ENCODE data around the gene AP3S2.

The AP3S2 gene

DNA sequence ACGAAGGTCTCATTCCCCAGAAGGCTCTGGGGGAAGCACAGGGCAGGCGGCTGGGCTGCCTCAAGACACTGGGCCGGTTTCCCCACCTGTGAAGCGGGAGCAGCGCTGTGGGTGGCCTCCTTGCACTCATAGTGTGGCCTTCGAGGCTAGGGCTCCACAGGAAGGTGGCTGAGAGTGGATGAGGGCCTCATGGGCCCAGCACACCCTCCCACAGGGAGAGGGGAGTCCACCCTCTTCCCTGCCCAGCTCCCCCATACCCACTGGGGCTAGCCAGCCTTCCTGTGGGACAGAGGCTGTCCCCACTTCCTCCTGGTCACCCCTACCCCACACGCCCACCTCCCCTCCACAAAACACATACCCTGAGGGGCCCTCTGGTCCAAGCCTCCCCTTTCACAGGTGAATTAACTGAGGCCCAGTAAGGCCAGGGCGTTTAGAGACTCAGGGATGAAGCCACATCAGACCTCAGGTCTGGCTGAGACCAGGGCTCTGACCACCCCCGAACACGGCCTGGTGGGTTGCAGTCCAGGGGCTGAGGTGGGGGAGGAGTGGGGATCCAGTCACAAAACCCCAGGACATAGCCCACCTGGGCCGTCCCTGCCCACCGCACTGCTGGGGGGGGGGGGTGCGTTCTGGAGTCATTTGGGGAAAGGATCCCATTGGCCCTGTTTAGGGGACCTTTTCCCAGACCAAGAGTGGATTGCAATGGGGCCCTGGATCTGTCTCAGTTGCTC, 80.2 kb downstream of the AP3S2 start:
- no peak overlapping the region for H3K4me3 ChIP-seq (ENCODE audit: low read length)

GRCh38 chr15:89812847-89813320, 80.9 kb downstream of the AP3S2 start:
- no peak for TF ChIP-seq ZNF274 (IDR thresholded peaks at IDR 0.05; ENCODE audit: low read depth, low read length)
- no peak overlapping the region for H3K4me3 ChIP-seq (ENCODE audit: low read length)

More for the DNA sequence above, 80.2 kb downstream of the AP3S2 start:
- no peak for TF ChIP-seq ZNF274 (IDR thresholded peaks at IDR 0.05; ENCODE audit: low read depth, low read length)

GRCh38 chr15:89812011-89812846, 81.6 kb downstream of the AP3S2 start:
- no peak overlapping the region for H3K4me3 ChIP-seq (ENCODE audit: low read length)
- TF ChIP-seq ZNF274 (IDR thresholded peaks at IDR 0.05; ENCODE audit: low read depth, low read length), result no peak

GRCh38 chr15:89810837-89811236, 83.0 kb downstream of the AP3S2 start:
- TF ChIP-seq ZNF274 (IDR thresholded peaks at IDR 0.05; ENCODE audit: low read depth, low read length), result no peak
- H3K4me3 ChIP-seq (ENCODE audit: low read length), result no peak overlapping the region

DNA sequence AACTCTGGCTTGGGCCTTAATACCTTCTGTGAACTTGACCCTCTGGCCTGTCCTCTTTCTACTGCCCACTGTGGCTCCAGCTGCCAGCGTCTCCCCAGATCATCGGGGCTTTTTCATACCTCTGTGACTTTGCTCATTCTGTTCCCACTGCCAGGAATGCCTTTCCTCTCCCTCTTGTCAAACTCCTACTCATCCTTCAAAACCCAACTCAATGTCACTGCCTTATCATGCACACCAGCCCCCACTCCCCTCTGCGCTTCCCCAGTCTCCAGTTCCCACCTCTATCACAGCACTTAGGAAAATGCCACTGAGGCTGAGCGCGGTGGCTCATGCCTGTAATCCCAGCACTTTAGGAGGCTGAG, 84.0 kb downstream of the AP3S2 start:
- no peak overlapping the region for H3K4me3 ChIP-seq (ENCODE audit: low read length)
- no peak for TF ChIP-seq ZNF274 (IDR thresholded peaks at IDR 0.05; ENCODE audit: low read depth, low read length)

DNA sequence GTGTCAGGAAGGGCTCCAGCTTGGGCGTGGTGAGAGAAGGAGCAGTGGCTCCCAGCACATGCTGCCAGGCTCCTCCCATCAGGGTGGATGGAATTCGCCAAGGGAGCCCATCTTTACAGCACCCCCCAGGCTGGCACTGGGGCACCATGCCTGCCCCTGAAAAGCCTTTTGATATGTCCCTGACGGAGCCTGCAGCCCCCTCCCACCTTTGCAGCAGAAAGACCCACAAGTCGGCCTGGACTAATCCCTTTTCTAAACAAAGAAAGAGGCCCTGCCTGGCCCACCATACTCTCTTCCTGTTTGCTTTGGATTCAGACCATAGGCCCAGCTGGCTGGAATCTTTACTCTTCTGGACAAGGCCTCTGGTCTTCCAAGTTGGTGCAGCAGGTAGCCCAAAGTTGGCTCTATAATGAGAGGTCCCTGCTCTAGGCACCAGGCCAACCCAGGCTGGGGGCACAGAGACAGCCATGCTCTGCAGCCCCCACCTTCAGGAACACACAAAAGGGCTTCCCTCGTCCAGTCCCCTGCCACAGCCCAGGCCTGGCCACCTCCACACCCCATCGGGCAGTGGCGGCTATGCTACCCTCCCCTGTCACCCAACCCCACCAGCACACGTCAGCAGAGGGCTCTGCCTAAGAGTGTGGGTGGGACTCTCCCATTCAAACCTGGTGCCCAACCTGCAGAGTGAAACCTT, 84.6 kb downstream of the AP3S2 start:
- TF ChIP-seq ZNF274 (IDR thresholded peaks at IDR 0.05; ENCODE audit: low read depth, low read length), result no peak
- H3K4me3 ChIP-seq (ENCODE audit: low read length), result no peak overlapping the region

DNA sequence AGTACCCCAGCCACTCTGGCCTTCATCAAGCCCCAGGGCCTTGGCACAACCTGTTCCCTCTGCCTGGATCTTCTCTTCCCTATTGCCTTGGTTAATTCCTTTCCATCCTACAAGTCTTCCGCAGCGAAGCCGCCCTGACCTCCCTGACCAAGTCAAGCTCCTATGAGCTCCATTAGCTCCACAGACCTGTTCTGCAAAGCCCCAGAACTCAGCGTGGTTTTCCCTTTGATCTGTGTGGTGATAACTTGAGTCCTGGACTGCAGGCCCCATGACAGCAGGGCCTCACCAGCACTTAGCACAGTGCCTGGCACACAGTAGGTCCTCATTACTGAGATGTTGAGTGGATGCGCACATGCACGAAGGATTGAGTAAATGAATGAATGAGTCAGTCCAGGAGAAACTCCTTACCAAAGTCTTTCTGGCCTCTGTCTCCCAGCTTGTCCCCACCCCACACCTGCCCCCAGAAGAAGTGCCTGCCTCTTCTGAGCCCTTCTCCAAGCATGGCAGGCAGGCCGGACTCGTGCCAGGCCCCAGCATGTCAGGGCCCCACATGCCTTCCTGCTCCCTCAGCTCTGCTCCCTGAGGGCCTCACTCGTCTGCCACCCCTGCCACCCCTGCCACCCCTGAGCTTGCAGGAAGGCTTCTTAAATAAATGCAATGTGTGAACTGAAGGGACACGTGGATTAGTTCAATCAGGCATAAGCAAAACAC, 85.5 kb downstream of the AP3S2 start:
- no peak overlapping the region for H3K4me3 ChIP-seq (ENCODE audit: low read length)
- no peak for TF ChIP-seq ZNF274 (IDR thresholded peaks at IDR 0.05; ENCODE audit: low read depth, low read length)

- H3K4me3 ChIP-seq (ENCODE audit: low read length), result no peak overlapping the region
- no peak for TF ChIP-seq ZNF274 (IDR thresholded peaks at IDR 0.05; ENCODE audit: low read depth, low read length)
These were observed 86.1 kb downstream of the AP3S2 start for GRCh38 chr15:89807689-89808088.

DNA sequence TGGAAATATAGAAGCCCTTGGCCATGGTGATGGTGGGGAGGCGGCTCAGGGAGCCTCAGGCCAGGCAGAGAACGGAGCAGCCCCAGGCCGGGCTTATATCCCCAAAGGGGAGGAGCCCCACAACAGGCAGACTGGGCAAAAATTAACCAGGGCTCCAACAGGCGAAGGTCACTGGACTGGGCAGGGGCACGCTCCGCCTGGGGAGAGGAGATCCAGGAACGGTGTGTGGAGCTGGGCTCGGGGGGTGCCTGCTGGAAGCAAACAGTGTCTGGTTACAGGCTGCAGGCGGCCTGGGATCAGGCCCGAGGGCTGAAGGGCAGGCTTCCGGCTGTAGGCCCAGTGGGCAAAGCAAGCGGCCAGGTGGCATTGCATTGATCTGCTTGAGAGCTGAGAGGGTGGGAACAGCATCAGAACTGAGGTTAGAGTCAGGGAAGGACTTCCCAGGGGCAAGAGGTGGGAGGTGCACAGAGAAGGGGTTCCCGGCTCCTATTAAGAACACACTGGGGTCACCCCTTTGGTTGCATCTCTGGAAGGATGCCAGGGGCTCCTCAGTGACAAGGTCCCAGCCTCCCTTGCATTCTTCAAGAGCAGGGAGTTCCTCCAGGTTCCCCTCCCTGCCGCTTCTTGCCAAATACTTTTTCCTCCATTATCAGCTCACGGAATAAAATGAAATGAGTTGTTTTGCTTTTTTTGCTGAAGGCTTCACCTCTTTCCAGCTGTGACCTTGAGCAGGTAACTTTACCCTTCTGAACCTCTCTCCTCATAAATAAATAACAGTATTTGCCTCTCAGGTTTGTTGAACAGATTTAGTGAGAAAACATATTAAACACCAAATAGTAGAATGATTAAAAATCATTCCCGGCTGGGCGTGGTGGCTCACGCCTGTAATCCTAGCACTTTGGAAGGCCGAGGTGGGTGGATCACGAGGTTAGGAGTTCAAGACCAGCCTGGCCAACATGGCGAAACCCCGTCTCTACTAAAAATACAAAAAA, 86.9 kb downstream of the AP3S2 start:
- no peak overlapping the region for H3K4me3 ChIP-seq (ENCODE audit: low read length)
- TF ChIP-seq ZNF274 (IDR thresholded peaks at IDR 0.05; ENCODE audit: low read depth, low read length), result no peak

GRCh38 chr15:89806210-89806558, 87.6 kb downstream of the AP3S2 start:
- TF ChIP-seq ZNF274 (IDR thresholded peaks at IDR 0.05; ENCODE audit: low read depth, low read length), result no peak
- no peak overlapping the region for H3K4me3 ChIP-seq (ENCODE audit: low read length)

DNA sequence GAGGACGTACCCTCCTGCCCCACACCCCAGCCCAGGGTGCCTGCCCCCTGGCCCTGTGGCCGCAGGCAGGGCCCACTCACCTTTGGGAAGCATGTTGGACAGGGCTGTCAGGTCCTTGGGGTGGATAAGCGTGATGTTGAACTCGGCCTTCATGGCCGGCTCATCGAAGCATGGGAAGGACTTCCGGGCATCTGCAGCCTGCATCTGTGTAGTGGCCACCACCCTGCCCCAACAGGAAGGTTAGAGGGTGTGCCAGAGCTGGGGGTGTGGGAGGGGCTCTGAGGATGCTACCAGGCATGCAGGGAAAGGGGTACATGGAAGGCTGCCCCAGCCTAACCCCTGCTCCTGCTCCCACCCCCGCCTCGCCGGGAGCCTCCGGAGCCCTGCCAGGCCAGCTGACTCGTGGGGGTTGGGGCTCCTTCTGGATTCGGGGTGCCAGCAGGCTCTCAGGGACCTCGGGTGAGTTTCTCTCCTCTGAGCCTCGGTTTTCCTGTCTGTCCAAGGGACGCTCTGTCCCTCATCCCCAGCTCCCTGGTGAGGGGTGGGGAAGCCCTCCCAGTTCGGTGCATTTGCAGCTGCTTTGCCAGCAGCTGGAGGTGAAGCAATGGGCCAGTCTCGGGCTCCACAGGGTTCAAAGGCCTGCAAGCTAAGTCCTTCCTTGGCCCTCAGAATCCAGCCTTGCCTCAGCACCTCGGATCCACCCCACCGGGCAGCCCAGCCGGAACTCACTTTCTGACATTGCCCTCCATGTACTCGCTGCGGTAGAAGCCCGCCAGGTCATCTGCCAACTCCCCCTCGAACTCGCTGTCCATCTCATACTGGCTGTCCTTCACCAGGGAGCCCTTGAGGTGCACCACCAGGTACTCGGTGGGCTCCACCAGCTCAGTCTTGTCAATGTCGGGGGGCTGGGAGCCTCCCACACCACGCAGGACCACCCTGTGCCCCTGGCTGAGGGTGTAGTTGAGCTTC, 88.3 kb downstream of the AP3S2 start:
- no peak for TF ChIP-seq ZNF274 (IDR thresholded peaks at IDR 0.05; ENCODE audit: low read depth, low read length)
- H3K4me3 ChIP-seq (ENCODE audit: low read length), result no peak overlapping the region

All from GM08714 (cell line).